ENCODE data around the gene MET.
A peak's percentile ranks its signal among the peaks of the same experiment; 100 is the strongest.

The MET gene

GRCh38 chr7:116698396-116698795 lies 26.4 kb downstream of the MET start:
- Histone ChIP-seq H3K4me1 (ENCODE audit: insufficient read depth, insufficient read length) (no peaks in the 10 kb centered on the region), H3K9me3 (ENCODE audit: insufficient read depth, low read length) (no peaks in the 10 kb centered on the region), H3K4me3 (ENCODE audit: insufficient read length, low read depth) (no peak overlapping the region), H3K27me3 (ENCODE audit: insufficient read depth, insufficient read length) (no peaks in the 10 kb centered on the region), H3K9ac (ENCODE audit: insufficient read length, low read depth) (no peak overlapping the region), H3K36me3 (ENCODE audit: insufficient read depth, insufficient read length, low read length) (no peaks in the 10 kb centered on the region)
- DNase-seq (ENCODE audit: low read depth, low spot score), result no peak
- no peak for TF ChIP-seq ZNF274 (IDR thresholded peaks at IDR 0.05; ENCODE audit: low read depth, low read length)
- TF ChIP-seq SUZ12 (IDR thresholded peaks at IDR 0.05; ENCODE audit: extremely low read depth, insufficient read depth, insufficient read length), result no peak
- TF ChIP-seq YY1 (IDR thresholded peaks at IDR 0.05; ENCODE audit: insufficient read depth, insufficient read length), result no peak

- no peaks in the 10 kb centered on the region for H3K36me3 ChIP-seq (ENCODE audit: insufficient read depth, insufficient read length, low read length)
- H3K4me3 ChIP-seq (ENCODE audit: insufficient read length, low read depth), result no peak overlapping the region
- no peak for DNase-seq (ENCODE audit: low read depth, low spot score)
Measured at GRCh38 chr7:116698930-116699721, 27.1 kb downstream of the MET start.

GRCh38 chr7:116699722-116700120 lies 27.7 kb downstream of the MET start:
- Histone ChIP-seq H3K36me3 (ENCODE audit: insufficient read depth, insufficient read length, low read length) (no peaks in the 10 kb centered on the region), H3K9ac (ENCODE audit: insufficient read length, low read depth) (no peak overlapping the region), H3K27me3 (ENCODE audit: insufficient read depth, insufficient read length) (no peaks in the 10 kb centered on the region), H3K4me1 (ENCODE audit: insufficient read depth, insufficient read length) (no peaks in the 10 kb centered on the region), H3K4me3 (ENCODE audit: insufficient read length, low read depth) (no peak overlapping the region), H3K9me3 (ENCODE audit: insufficient read depth, low read length) (no peaks in the 10 kb centered on the region)
- DNase-seq (ENCODE audit: low read depth, low spot score), result no peak
- TF ChIP-seq ZNF274 (IDR thresholded peaks at IDR 0.05; ENCODE audit: low read depth, low read length) (no peak), YY1 (IDR thresholded peaks at IDR 0.05; ENCODE audit: insufficient read depth, insufficient read length) (no peak), SUZ12 (IDR thresholded peaks at IDR 0.05; ENCODE audit: extremely low read depth, insufficient read depth, insufficient read length) (no peak)

More at GRCh38 chr7:116698930-116699721, 27.1 kb downstream of the MET start:
- no peak for TF ChIP-seq SUZ12 (IDR thresholded peaks at IDR 0.05; ENCODE audit: extremely low read depth, insufficient read depth, insufficient read length)
- TF ChIP-seq YY1 (IDR thresholded peaks at IDR 0.05; ENCODE audit: insufficient read depth, insufficient read length), result no peak
- TF ChIP-seq ZNF274 (IDR thresholded peaks at IDR 0.05; ENCODE audit: low read depth, low read length), result no peak
- no peaks in the 10 kb centered on the region for H3K4me1 ChIP-seq (ENCODE audit: insufficient read depth, insufficient read length)
- H3K9me3 ChIP-seq (ENCODE audit: insufficient read depth, low read length), result no peaks in the 10 kb centered on the region
- no peaks in the 10 kb centered on the region for H3K27me3 ChIP-seq (ENCODE audit: insufficient read depth, insufficient read length)
- no peak overlapping the region for H3K9ac ChIP-seq (ENCODE audit: insufficient read length, low read depth)

GRCh38 chr7:116702046-116702785 lies 30.2 kb downstream of the MET start:
- H3K4me3 ChIP-seq (ENCODE audit: insufficient read length, low read depth), result no peak overlapping the region
- H3K9ac ChIP-seq (ENCODE audit: insufficient read length, low read depth), result no peak overlapping the region
- no peaks in the 10 kb centered on the region for H3K4me1 ChIP-seq (ENCODE audit: insufficient read depth, insufficient read length)
- H3K27me3 ChIP-seq (ENCODE audit: insufficient read depth, insufficient read length), result no peaks in the 10 kb centered on the region
- TF ChIP-seq SUZ12 (IDR thresholded peaks at IDR 0.05; ENCODE audit: extremely low read depth, insufficient read depth, insufficient read length), result no peak
- TF ChIP-seq YY1 (IDR thresholded peaks at IDR 0.05; ENCODE audit: insufficient read depth, insufficient read length), result no peak
- no peak for TF ChIP-seq ZNF274 (IDR thresholded peaks at IDR 0.05; ENCODE audit: low read depth, low read length)
- no peaks in the 10 kb centered on the region for H3K9me3 ChIP-seq (ENCODE audit: insufficient read depth, low read length)
- H3K36me3 ChIP-seq (ENCODE audit: insufficient read depth, insufficient read length, low read length), result no peaks in the 10 kb centered on the region
- DNase-seq (ENCODE audit: low read depth, low spot score), result no peak

GRCh38 chr7:116704650-116705228 lies 32.7 kb downstream of the MET start:
- Histone ChIP-seq H3K4me1 (ENCODE audit: insufficient read depth, insufficient read length) (no peaks in the 10 kb centered on the region), H3K27me3 (ENCODE audit: insufficient read depth, insufficient read length) (no peaks in the 10 kb centered on the region), H3K36me3 (ENCODE audit: insufficient read depth, insufficient read length, low read length) (no peaks in the 10 kb centered on the region), H3K4me3 (ENCODE audit: insufficient read length, low read depth) (no peak overlapping the region), H3K9me3 (ENCODE audit: insufficient read depth, low read length) (no peaks in the 10 kb centered on the region), H3K9ac (ENCODE audit: insufficient read length, low read depth) (no peak overlapping the region)
- TF ChIP-seq YY1 (IDR thresholded peaks at IDR 0.05; ENCODE audit: insufficient read depth, insufficient read length), result no peak
- TF ChIP-seq ZNF274 (IDR thresholded peaks at IDR 0.05; ENCODE audit: low read depth, low read length), result no peak
- no peak for TF ChIP-seq SUZ12 (IDR thresholded peaks at IDR 0.05; ENCODE audit: extremely low read depth, insufficient read depth, insufficient read length)
- DNase-seq (ENCODE audit: low read depth, low spot score), result no peak

GRCh38 chr7:116705419-116705818 lies 33.4 kb downstream of the MET start:
- H3K4me1 ChIP-seq (ENCODE audit: insufficient read depth, insufficient read length), result no peaks in the 10 kb centered on the region
- H3K9me3 ChIP-seq (ENCODE audit: insufficient read depth, low read length), result no peaks in the 10 kb centered on the region
- no peaks in the 10 kb centered on the region for H3K27me3 ChIP-seq (ENCODE audit: insufficient read depth, insufficient read length)
- DNase-seq (ENCODE audit: low read depth, low spot score), result no peak
- H3K9ac ChIP-seq (ENCODE audit: insufficient read length, low read depth), result no peak overlapping the region
- no peak overlapping the region for H3K4me3 ChIP-seq (ENCODE audit: insufficient read length, low read depth)
- no peaks in the 10 kb centered on the region for H3K36me3 ChIP-seq (ENCODE audit: insufficient read depth, insufficient read length, low read length)
- TF ChIP-seq SUZ12 (IDR thresholded peaks at IDR 0.05; ENCODE audit: extremely low read depth, insufficient read depth, insufficient read length) (no peak), ZNF274 (IDR thresholded peaks at IDR 0.05; ENCODE audit: low read depth, low read length) (no peak), YY1 (IDR thresholded peaks at IDR 0.05; ENCODE audit: insufficient read depth, insufficient read length) (no peak)

GRCh38 chr7:116706668-116707126 lies 34.7 kb downstream of the MET start:
- Histone ChIP-seq H3K9me3 (ENCODE audit: insufficient read depth, low read length) (no peaks in the 10 kb centered on the region), H3K27me3 (ENCODE audit: insufficient read depth, insufficient read length) (no peaks in the 10 kb centered on the region), H3K36me3 (ENCODE audit: insufficient read depth, insufficient read length, low read length) (no peaks in the 10 kb centered on the region), H3K9ac (ENCODE audit: insufficient read length, low read depth) (no peak overlapping the region), H3K4me3 (ENCODE audit: insufficient read length, low read depth) (no peak overlapping the region), H3K4me1 (ENCODE audit: insufficient read depth, insufficient read length) (no peaks in the 10 kb centered on the region)
- TF ChIP-seq YY1 (IDR thresholded peaks at IDR 0.05; ENCODE audit: insufficient read depth, insufficient read length), result no peak
- TF ChIP-seq SUZ12 (IDR thresholded peaks at IDR 0.05; ENCODE audit: extremely low read depth, insufficient read depth, insufficient read length), result no peak
- TF ChIP-seq ZNF274 (IDR thresholded peaks at IDR 0.05; ENCODE audit: low read depth, low read length), result no peak
- peak; percentile 9 for DNase-seq (ENCODE audit: low read depth, low spot score)

All from NT2/D1 (cell line).